Stomach (tissue), 9 donors: Measurements from ENCODE around the gene CBX7. TPM values are rescaled to one million over a fixed set of nuclear protein-coding genes. Genes with fewer than 3 reads are reported as not detected.

ENCODE experiments used
- DNase-seq, 2 donors: peaks; one replicate each; pipeline versions ENCODE4 v3.0.0 to v3.0.0-alpha.2; 2013 to 2019
- H3K27ac ChIP-seq, 5 donors: fragments of 200-600 bp in 4 of 5; sonication (generic) in 4 of 5; one replicate each; pipeline ENCODE4 v1.5.1; 2013 to 2019; ENCODE audit warnings: mild to moderate bottlenecking in 1 of 5, moderate library complexity in 1 of 5
- H3K27me3 ChIP-seq, 3 donors: fragments of 200-600 bp; sonication (generic); one replicate each; pipeline ENCODE4 v1.5.1; 2017 to 2019; ENCODE audit warnings: mixed run types in 1 of 3
- H3K36me3 ChIP-seq, 4 donors: fragments of 200-600 bp; sonication (generic); 1 replicate in 3 of 4; 2 replicates in 1 of 4; pipeline ENCODE4 v1.5.1; 2016 to 2019
- H3K4me1 ChIP-seq, 4 donors: fragments of 200-600 bp; sonication (generic); one replicate each; pipeline ENCODE4 v1.5.1; 2016 to 2019
- H3K4me3 ChIP-seq, 4 donors: fragments of 200-600 bp; sonication (generic) in 3 of 4; one replicate each; pipeline ENCODE4 v1.5.1; 2016 to 2019; ENCODE audit warnings: mild to moderate bottlenecking in 1 of 4
- H3K9me3 ChIP-seq, 4 donors: fragments of 200-600 bp; sonication (generic); one replicate each; pipeline ENCODE4 v1.5.1; 2016 to 2019
- EP300 ChIP-seq: sonication (generic); formaldehyde crosslinking; IDR thresholded peaks from one replicate; pipeline ENCODE4 v1.6.1; 2017; ENCODE audit warnings: antibody characterized with exemption
- POLR2A ChIP-seq, 4 donors: fragments of 450-650 bp; IDR thresholded peaks; one replicate each; pipeline ENCODE4 v1.6.1; 2016; ENCODE audit warnings: antibody characterized with exemption in 4 of 4, control low read depth in 2 of 4, mild to moderate bottlenecking in 1 of 4, moderate library complexity in 1 of 4
- POLR2AphosphoS5 ChIP-seq, 3 donors: sonication (generic); formaldehyde crosslinking; IDR thresholded peaks; one replicate each; pipeline ENCODE4 v1.6.1; 2016; ENCODE audit warnings: antibody characterized with exemption in 3 of 3
- WGBS, 5 donors: extraction: QIAGEN DNeasy Blood & Tissue Kit in 3 of 5; methylation state at CpG; one replicate each; pipeline versions ENCODE4 v1.1.5 to v1.1.7; 2013 to 2018; 5-methylcytosine and 5-hydroxymethylcytosine counted together
- intact Hi-C: fragments of 100-400 bp; cut with DNase I; formaldehyde crosslinking; loops from one replicate; pipeline ENCODE4 v1.15.1; 2023; ENCODE audit warnings: low total_unique reads
- polyA plus RNA-seq, 3 donors: library from polyadenylated mRNA; stranded (reverse); fragments of 200-250 nt; gene quantifications; one replicate each; pipeline ENCODE4 v1.2.3, GENCODE V29; 2013
- total RNA-seq, 5 donors: library from RNA; depleted of rRNA; stranded (reverse); fragments of >200 nt; gene quantifications; one replicate each; pipeline versions ENCODE4 v1.1.0 to v1.2.3, GENCODE V29; 2014 to 2016
- TF ChIP-seq, protein P1 (sequence below), 7 experiments: fragments of 450-650 bp in 4 of 7; fragments of 200-600 bp in 3 of 7; sonication (generic) in 3 of 7; IDR thresholded peaks; one replicate each; pipeline ENCODE4 v1.5.1; 2016 to 2019; ENCODE audit warnings: antibody characterized with exemption in 7 of 7, control low read depth in 2 of 7, mild to moderate bottlenecking in 1 of 7
- donor health status: healthy with polysubstance abuse.
- donor health status: Bipolar disorder and iron deficiency.
- donor health status: healthy.

The CBX7 gene
- total and polyA plus RNA-seq, 8 donors: 10.1 to 84.6 (median 29.7) TPM

- intact Hi-C loops: loop anchor here (5.0 to 10.0 kb wide), 3 partner anchors 109 to 357 kb away; partner anchors contain the start of gene APOBEC3C
- Histone ChIP-seq H3K27ac (no peak overlapping the region), H3K27me3 (no peaks in the 10 kb centered on the region), H3K9me3 (no peaks in the 10 kb centered on the region), H3K36me3 (peaks cover 0 to 7% (median 0%) of the 10 kb centered on the region in 4 donors), H3K4me3 (no peak overlapping the region), H3K4me1 (peaks cover 0 to 10% (median 4%) of the 10 kb centered on the region in 4 donors)
- 27 to 34% (median 32%) methylated on average over 31 to 33 of the region's 33 CpGs for WGBS, 5 donors
- no peak for DNase-seq
- TF ChIP-seq POLR2A (IDR thresholded peaks at IDR 0.05) (no peak), POLR2AphosphoS5 (IDR thresholded peaks at IDR 0.05) (no peak), EP300 (no peak)
- TF ChIP-seq, protein P1, sequence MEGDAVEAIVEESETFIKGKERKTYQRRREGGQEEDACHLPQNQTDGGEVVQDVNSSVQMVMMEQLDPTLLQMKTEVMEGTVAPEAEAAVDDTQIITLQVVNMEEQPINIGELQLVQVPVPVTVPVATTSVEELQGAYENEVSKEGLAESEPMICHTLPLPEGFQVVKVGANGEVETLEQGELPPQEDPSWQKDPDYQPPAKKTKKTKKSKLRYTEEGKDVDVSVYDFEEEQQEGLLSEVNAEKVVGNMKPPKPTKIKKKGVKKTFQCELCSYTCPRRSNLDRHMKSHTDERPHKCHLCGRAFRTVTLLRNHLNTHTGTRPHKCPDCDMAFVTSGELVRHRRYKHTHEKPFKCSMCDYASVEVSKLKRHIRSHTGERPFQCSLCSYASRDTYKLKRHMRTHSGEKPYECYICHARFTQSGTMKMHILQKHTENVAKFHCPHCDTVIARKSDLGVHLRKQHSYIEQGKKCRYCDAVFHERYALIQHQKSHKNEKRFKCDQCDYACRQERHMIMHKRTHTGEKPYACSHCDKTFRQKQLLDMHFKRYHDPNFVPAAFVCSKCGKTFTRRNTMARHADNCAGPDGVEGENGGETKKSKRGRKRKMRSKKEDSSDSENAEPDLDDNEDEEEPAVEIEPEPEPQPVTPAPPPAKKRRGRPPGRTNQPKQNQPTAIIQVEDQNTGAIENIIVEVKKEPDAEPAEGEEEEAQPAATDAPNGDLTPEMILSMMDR (IDR thresholded peaks at IDR 0.05): no peak
Measured at GRCh38 chr22:39123751-39124581, 28.5 kb downstream of the CBX7 start.

DNA sequence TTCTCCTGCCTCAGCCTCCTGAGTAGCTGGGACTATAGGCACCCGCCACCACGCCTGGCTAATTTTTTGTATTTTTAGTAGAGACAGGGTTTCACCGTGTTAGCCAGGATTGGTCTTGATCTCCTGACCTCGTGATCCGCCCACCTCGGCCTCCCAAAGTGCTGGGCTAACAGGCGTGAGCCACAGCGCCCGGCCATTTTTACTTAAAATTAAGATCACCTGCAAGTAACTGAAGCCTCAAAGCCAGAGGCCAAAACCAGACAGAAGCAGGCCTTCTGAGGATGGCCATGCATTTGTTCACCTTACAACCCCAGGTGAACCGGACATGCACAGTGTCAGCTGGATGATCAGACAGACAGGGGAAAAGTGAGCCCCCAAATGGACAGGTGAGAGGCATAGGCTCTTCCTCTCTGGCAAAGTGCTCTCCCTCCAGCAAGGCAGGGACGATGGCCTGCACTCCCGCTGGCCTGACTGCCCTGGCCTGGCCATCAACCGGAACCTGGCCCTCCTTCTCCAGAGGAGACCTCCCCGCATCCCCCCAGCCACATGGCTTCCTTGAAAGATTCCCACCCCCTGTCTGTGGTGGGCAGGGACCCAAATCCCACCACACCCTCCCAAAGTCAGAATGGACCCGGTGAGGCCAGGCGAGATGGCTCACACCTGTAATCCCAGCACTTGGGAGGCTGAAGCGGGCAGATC lies 29.6 kb downstream of the CBX7 start:
- Histone ChIP-seq H3K4me1 (peaks cover 0 to 11% (median 5%) of the 10 kb centered on the region in 4 donors), H3K27ac (no peak overlapping the region), H3K36me3 (no peaks in the 10 kb centered on the region), H3K27me3 (no peaks in the 10 kb centered on the region), H3K9me3 (no peaks in the 10 kb centered on the region), H3K4me3 (no peak overlapping the region)
- DNase-seq: no peak
- TF ChIP-seq EP300 (no peak), POLR2AphosphoS5 (IDR thresholded peaks at IDR 0.05) (no peak), POLR2A (IDR thresholded peaks at IDR 0.05) (no peak)
- TF ChIP-seq, protein P1 (IDR thresholded peaks at IDR 0.05): no peak
- intact Hi-C loops: loop anchor here (5.0 to 10.0 kb wide), 3 partner anchors 108 to 356 kb away; partner anchors contain the start of gene APOBEC3C
- 91 to 95% (median 92%) methylated on average over 14 to 17 of the region's 17 CpGs for WGBS, 5 donors

DNA sequence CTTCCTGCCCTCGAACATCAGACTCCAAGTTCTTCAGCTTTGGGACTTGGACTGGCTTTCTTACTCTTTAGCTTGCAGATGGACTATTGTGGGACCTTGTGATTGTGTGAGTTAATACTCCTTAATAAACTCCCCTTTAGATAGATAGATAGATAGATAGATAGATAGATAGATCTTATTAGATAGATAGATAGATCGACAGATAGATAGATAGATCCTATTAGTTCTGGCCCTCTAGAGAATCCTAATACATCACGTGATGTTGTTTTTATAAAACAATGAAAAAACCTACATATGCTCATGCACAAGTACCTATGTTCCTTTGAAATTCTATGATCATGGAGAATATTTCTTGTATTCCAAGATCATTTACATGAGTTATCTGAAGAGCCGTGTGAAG lies 31.5 kb downstream of the CBX7 start:
- WGBS, 5 donors: 81 to 88% (median 86%) methylated on average over 4 of the region's 4 CpGs
- no peaks in the 10 kb centered on the region for H3K36me3 ChIP-seq
- H3K27ac ChIP-seq: no peak overlapping the region
- no peak overlapping the region for H3K4me3 ChIP-seq
- intact Hi-C loops: loop anchor here (5.0 to 10.0 kb wide), 3 partner anchors 106 to 354 kb away; partner anchors contain the start of gene APOBEC3C
- H3K27me3 ChIP-seq: peaks cover 0 to 16% (median 0%) of the 10 kb centered on the region in 3 donors
- TF ChIP-seq, protein P1 (IDR thresholded peaks at IDR 0.05): no peak
- no peaks in the 10 kb centered on the region for H3K9me3 ChIP-seq
- peaks cover 0 to 15% (median 5%) of the 10 kb centered on the region in 4 donors for H3K4me1 ChIP-seq
- DNase-seq: no peak

DNA sequence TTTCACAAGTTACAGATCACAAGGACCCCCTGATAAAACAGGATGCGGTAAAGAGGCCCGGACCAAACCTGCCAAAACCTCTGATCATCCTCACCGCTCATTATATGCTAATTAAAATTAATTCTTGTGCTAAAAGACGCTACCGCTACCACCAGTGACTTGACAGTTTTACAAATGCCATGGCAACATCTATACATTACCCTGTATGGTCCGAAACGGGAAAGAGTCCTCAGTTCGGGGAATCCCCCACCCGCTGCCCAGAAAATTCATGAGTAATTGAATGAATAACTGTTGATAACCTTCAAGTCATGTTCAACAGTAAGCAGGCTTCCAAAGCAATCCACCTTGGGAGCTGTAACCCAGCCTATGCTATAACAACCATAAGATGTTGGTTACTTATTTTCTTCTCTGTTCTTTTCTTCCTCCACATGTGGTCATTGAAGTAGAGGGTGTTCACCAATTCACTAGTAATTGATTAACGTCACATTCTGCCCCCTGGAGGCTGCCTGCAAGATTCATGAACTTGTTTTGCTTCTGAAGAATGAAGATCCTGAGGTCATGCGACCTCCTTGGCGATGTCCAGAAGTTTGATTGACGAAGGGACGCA lies 34.8 kb downstream of the CBX7 start:
- intact Hi-C loops: no loop called here
- Histone ChIP-seq H3K27ac (no peak overlapping the region), H3K4me1 (peaks cover 0 to 7% (median 2%) of the 10 kb centered on the region in 4 donors), H3K36me3 (no peaks in the 10 kb centered on the region), H3K4me3 (no peak overlapping the region), H3K9me3 (no peaks in the 10 kb centered on the region), H3K27me3 (peaks cover 0 to 43% (median 0%) of the 10 kb centered on the region in 3 donors)
- peak; percentile 70 to 75 for DNase-seq
- TF ChIP-seq POLR2A (IDR thresholded peaks at IDR 0.05) (no peak), POLR2AphosphoS5 (IDR thresholded peaks at IDR 0.05) (no peak)
- TF ChIP-seq, protein P1 (IDR thresholded peaks at IDR 0.05): peak in 5 of 7 experiments; percentile 25 to 61 (median 47)
- WGBS, 5 donors: 49 to 53% (median 50%) methylated on average over 14 of the region's 14 CpGs
